HCT116 (cell line): Measurements from ENCODE around the gene FBN1. TPM values are rescaled to one million over a fixed set of nuclear protein-coding genes. Genes with fewer than 3 reads are reported as not detected.

Experiments
- ATAC-seq: fragments of 200-7000 bp; cut with Tn5 transposase; 2 replicates; pipeline ENCODE4 v1.9.1; 2020; ENCODE audit warnings: mild to moderate bottlenecking, moderate library complexity
- BruUV-seq: library from RNA; stranded (reverse); fragments of 400-500 nt; replicated peaks from 2 replicates; lab custom pipeline; 2021; lab: Mats Ljungman, UMichigan
- CTCF ChIA-PET: fragments of 300-600 bp; sonication (Branson Sonifier 250); formaldehyde crosslinking; loops from one replicate; lab custom pipeline; 2021; ENCODE audit warnings: antibody characterized with exemption; lab: Charles Lee
- POLR2A ChIA-PET: fragments of 300-600, 350-600 bp; sonication (Branson Sonifier 250); formaldehyde crosslinking; loops from one replicate; lab custom pipeline; 2021; ENCODE audit warnings: antibody characterized with exemption; lab: Charles Lee
- RAD21 ChIA-PET, 2 experiments: fragments of 300-600 bp; sonication (Branson Sonifier 250); formaldehyde crosslinking; loops; one replicate each; lab custom pipeline; 2023; ENCODE audit warnings: low total read pairs in 2 of 2; ENCODE audit not compliant: uncharacterized antibody in 2 of 2, unreplicated experiment in 2 of 2, low non-redundant PET in 1 of 2; lab: Charles Lee
- DNase-seq: peaks from one replicate; pipeline ENCODE4 v3.0.0-alpha.2; 2010; ENCODE audit warnings: low read depth, low spot score
- H2AFZ ChIP-seq: fragments of 200-600 bp; shearing (Covaris generic), sonication (generic); 2 replicates; pipeline ENCODE4 v1.6.1; 2017; ENCODE audit warnings: low read depth, mixed run types, mixed read lengths, antibody characterized with exemption, low read length; ENCODE audit not compliant: poor library complexity, severe bottlenecking
- H3K27ac ChIP-seq: 2 replicates; pipeline ENCODE4 v1.5.1; 2012; ENCODE audit warnings: low read depth, low read length
- H3K27me3 ChIP-seq: fragments of 200-600 bp; sonication (generic); 2 replicates; pipeline ENCODE4 v1.6.1; 2016; ENCODE audit warnings: mixed run types, low read length, mixed read lengths; ENCODE audit not compliant: insufficient read depth
- H3K36me3 ChIP-seq, 2 experiments: fragments of 200-500 bp in 1 of 2; fragments of 200-600 bp in 1 of 2; sonication (Bioruptor generic) in 1 of 2; sonication (generic) in 1 of 2; 2 replicates each; pipeline versions ENCODE4 v1.5.1 to v1.6.1; 2014 to 2016; ENCODE audit warnings: low read length in 2 of 2, inconsistent platforms in 1 of 2, mixed read lengths in 1 of 2, mixed run types in 1 of 2; ENCODE audit not compliant: insufficient read depth in 2 of 2, control insufficient read depth in 1 of 2
- H3K4me1 ChIP-seq, 2 experiments: fragments of 200-600 bp in 1 of 2; sonication (generic) in 1 of 2; 2 replicates each; pipeline versions ENCODE4 v1.5.1 to v1.6.1; 2012 to 2017; ENCODE audit warnings: low read length in 2 of 2, inconsistent platforms in 1 of 2, mild to moderate bottlenecking in 1 of 2, mixed read lengths in 1 of 2, mixed run types in 1 of 2, moderate library complexity in 1 of 2; ENCODE audit not compliant: insufficient read depth in 2 of 2, control insufficient read depth in 1 of 2
- H3K4me2 ChIP-seq: fragments of 200-600 bp; sonication (generic); 2 replicates; pipeline ENCODE4 v1.6.1; 2017; ENCODE audit warnings: mixed run types, low read length, mixed read lengths
- H3K4me3 ChIP-seq, 2 experiments: fragments of 200-600 bp in 1 of 2; sonication (generic) in 1 of 2; replicated peaks in 1 of 2; 2 replicates each; pipeline ENCODE4 v1.5.1; 2011 to 2016; ENCODE audit warnings: low read length in 2 of 2, control low read depth in 1 of 2, low read depth in 1 of 2, mild to moderate bottlenecking in 1 of 2, mixed read lengths in 1 of 2, mixed run types in 1 of 2
- H3K79me2 ChIP-seq: fragments of 200-600 bp; sonication (generic); 2 replicates; pipeline ENCODE4 v1.6.1; 2017; ENCODE audit warnings: mild to moderate bottlenecking, mixed run types, low read length, moderate library complexity, mixed read lengths; ENCODE audit not compliant: insufficient read depth
- H3K9ac ChIP-seq: fragments of 200-600 bp; sonication (generic); 2 replicates; pipeline ENCODE4 v1.6.1; 2016; ENCODE audit warnings: low read length, mixed read lengths
- H3K9me2 ChIP-seq: fragments of 200-600 bp; sonication (generic), shearing (Covaris generic); 2 replicates; pipeline ENCODE4 v1.6.1; 2017; ENCODE audit warnings: mixed run types, mild to moderate bottlenecking, moderate library complexity; ENCODE audit not compliant: insufficient read depth
- H3K9me3 ChIP-seq, 2 experiments: fragments of 200-500 bp in 1 of 2; fragments of 200-600 bp in 1 of 2; sonication (Bioruptor generic) in 1 of 2; sonication (generic) in 1 of 2; 2 replicates each; pipeline ENCODE4 v1.6.1; 2014 to 2017; ENCODE audit warnings: low read length in 2 of 2, mixed read lengths in 2 of 2, inconsistent platforms in 1 of 2, low read depth in 1 of 2, mild to moderate bottlenecking in 1 of 2, mixed run types in 1 of 2, moderate library complexity in 1 of 2; ENCODE audit not compliant: control insufficient read depth in 1 of 2, insufficient read depth in 1 of 2
- H4K20me1 ChIP-seq: fragments of 200-600 bp; sonication (generic), shearing (Covaris generic); 2 replicates; pipeline ENCODE4 v1.6.1; 2017; ENCODE audit warnings: mixed run types, mild to moderate bottlenecking, moderate library complexity; ENCODE audit not compliant: insufficient read depth
- ATF3 ChIP-seq: IDR thresholded peaks from 2 replicates; pipeline ENCODE4 v1.6.1; 2012
- CBX3 ChIP-seq: IDR thresholded peaks from 2 replicates; pipeline ENCODE4 v1.6.1; 2012; ENCODE audit warnings: low read depth
- CTCF ChIP-seq, 3 experiments: fragments of 200-600 bp in 1 of 3; sonication (generic) in 1 of 3; IDR thresholded peaks in 2 of 3; conservative IDR thresholded peaks in 1 of 3; 2 replicates each; pipeline ENCODE4 v1.5.1; 2012 to 2017; ENCODE audit warnings: low read depth in 2 of 3, low read length in 2 of 3, antibody characterized with exemption in 1 of 3, borderline replicate concordance in 1 of 3, control low read depth in 1 of 3, mild to moderate bottlenecking in 1 of 3, mixed read lengths in 1 of 3, mixed run types in 1 of 3, moderate library complexity in 1 of 3; ENCODE audit not compliant: insufficient read depth in 1 of 3
- EGR1 ChIP-seq: IDR thresholded peaks from 2 replicates; pipeline ENCODE4 v1.6.1; 2012; ENCODE audit warnings: low read depth
- ELF1 ChIP-seq: IDR thresholded peaks from 2 replicates; pipeline ENCODE4 v1.6.1; 2012; ENCODE audit warnings: low read depth, borderline replicate concordance
- EZH2 ChIP-seq: fragments of 200-600 bp; sonication (generic); IDR thresholded peaks from 2 replicates; pipeline ENCODE4 v1.6.1; 2017; ENCODE audit warnings: antibody characterized with exemption, mixed run types
- EZH2phosphoT487 ChIP-seq: fragments of 200-600 bp; IDR thresholded peaks from 2 replicates; pipeline ENCODE4 v1.6.1; 2018; ENCODE audit warnings: antibody characterized with exemption, borderline replicate concordance
- FOSL1 ChIP-seq: IDR thresholded peaks from 2 replicates; pipeline ENCODE4 v1.6.1; 2012; ENCODE audit warnings: low read depth
- JUND ChIP-seq: IDR thresholded peaks from 2 replicates; pipeline ENCODE4 v1.6.1; 2012
- POLR2A ChIP-seq: IDR thresholded peaks from 2 replicates; pipeline ENCODE4 v1.7.0; 2011; ENCODE audit warnings: borderline replicate concordance; ENCODE audit not compliant: insufficient read depth, insufficient read length; ENCODE audit errors: extremely low read depth
- POLR2AphosphoS5 ChIP-seq: IDR thresholded peaks from 2 replicates; pipeline ENCODE4 v1.6.1; 2011; ENCODE audit warnings: mild to moderate bottlenecking, low read depth, low read length, moderate library complexity
- SP1 ChIP-seq: IDR thresholded peaks from 2 replicates; pipeline ENCODE4 v1.6.1; 2012; ENCODE audit warnings: low read depth
- TCF7L2 ChIP-seq: IDR thresholded peaks from 2 replicates; pipeline ENCODE4 v1.7.0; 2011; ENCODE audit warnings: borderline replicate concordance, inconsistent platforms; ENCODE audit not compliant: insufficient read depth, insufficient read length; ENCODE audit errors: extremely low read depth
- YY1 ChIP-seq: IDR thresholded peaks from 2 replicates; pipeline ENCODE4 v1.6.1; 2011; ENCODE audit warnings: low read length, low read depth, moderate library complexity, mild to moderate bottlenecking; ENCODE audit not compliant: insufficient replicate concordance; ENCODE audit errors: extremely low read depth
- ZBTB33 ChIP-seq: IDR thresholded peaks from 2 replicates; pipeline ENCODE4 v1.6.1; 2011; ENCODE audit warnings: mild to moderate bottlenecking, low read length, moderate library complexity; ENCODE audit not compliant: insufficient replicate concordance; ENCODE audit errors: extremely low read depth
- ZFX ChIP-seq: fragments of 450-650 bp; IDR thresholded peaks from 2 replicates; pipeline ENCODE4 v1.6.1; 2017
- intact Hi-C: fragments of 100-400 bp; cut with micrococcal nuclease; formaldehyde crosslinking; loops from 2 replicates; pipeline ENCODE4 v1.10.0; 2022
- total RNA-seq: library from RNA; stranded (reverse); gene quantifications from one replicate; pipeline ENCODE4 v1.2.1, GENCODE V29; 2021; ENCODE audit not compliant: unreplicated experiment

FBN1 gene
- total RNA-seq, 1 experiment from 2014 or later: 1.7 TPM

- no peak overlapping the region for H3K27ac ChIP-seq
- ChIA-PET RAD21 (no interaction called here), POLR2A (no interaction called here), CTCF (interaction anchor here (0.6 kb wide), 1 partner anchor 51 kb away, joined by 4 read pairs; no protein-coding TSS in a partner anchor)
- H3K27me3 ChIP-seq: no peaks in the 10 kb centered on the region
- H3K36me3 ChIP-seq: no peaks in the 10 kb centered on the region
- no peaks in the 10 kb centered on the region for H4K20me1 ChIP-seq
- TF ChIP-seq EGR1 (no peak), POLR2AphosphoS5 (no peak), EZH2 (no peak), EZH2phosphoT487 (no peak), CBX3 (no peak), ZBTB33 (no peak), ELF1 (no peak), TCF7L2 (no peak), ATF3 (no peak), FOSL1 (no peak), YY1 (no peak), POLR2A (no peak), CTCF (IDR thresholded peaks at IDR 0.05 in 2 of 3, conservative IDR thresholded peaks at IDR 0.05 in 1 of 3; ENCODE audit: borderline replicate concordance in 1 of 3, insufficient read depth in 1 of 3, low read depth in 2 of 3, low read length in 2 of 3) (no peak), ZFX (no peak), JUND (no peak), SP1 (no peak)
- H3K9me2 ChIP-seq: no peaks in the 10 kb centered on the region
- no peak for ATAC-seq
- H3K9me3 ChIP-seq: no peaks in the 10 kb centered on the region
- DNase-seq: no peak
- H3K4me1 ChIP-seq: no peaks in the 10 kb centered on the region
- H3K9ac ChIP-seq: no peak overlapping the region
- intact Hi-C loops: no loop called here
- H2AFZ ChIP-seq: no peak overlapping the region
- BruUV-seq: no TSS peak
- no peaks in the 10 kb centered on the region for H3K79me2 ChIP-seq
- no peak overlapping the region for H3K4me3 ChIP-seq
- no peak overlapping the region for H3K4me2 ChIP-seq
Observed at GRCh38 chr15:48402427-48403177, 242.9 kb downstream of the FBN1 start.
